A673 (cell line): Measurements from ENCODE around the gene SNED1. TPM values are rescaled to one million over a fixed set of nuclear protein-coding genes. Genes with fewer than 3 reads are reported as not detected.

Experiments used
- BruUV-seq: library from RNA; stranded (reverse); fragments of 400-500 nt; replicated peaks from 2 replicates; lab custom pipeline; 2021; lab: Mats Ljungman, UMichigan
- CTCF ChIA-PET: fragments of 300-600 bp; sonication (Branson Sonifier 250); formaldehyde crosslinking; loops from one replicate; lab custom pipeline; 2022; ENCODE audit warnings: antibody characterized with exemption; lab: Charles Lee
- POLR2A ChIA-PET: fragments of 300-600 bp; sonication (Branson Sonifier 250); formaldehyde crosslinking; loops from one replicate; lab custom pipeline; 2022; ENCODE audit warnings: antibody characterized with exemption; ENCODE audit not compliant: low non-redundant PET; lab: Charles Lee
- DNase-seq: peaks from one replicate; pipeline ENCODE4 v3.0.0-alpha.2; 2015; ENCODE audit warnings: low spot score
- H3K27ac ChIP-seq: fragments of 200-600 bp; sonication (generic); 2 replicates; pipeline ENCODE4 v1.5.1; 2016; ENCODE audit warnings: mixed run types, low read depth, mild to moderate bottlenecking, mixed read lengths, antibody characterized with exemption, low read length; ENCODE audit not compliant: poor library complexity, severe bottlenecking
- H3K27me3 ChIP-seq: fragments of 200-600 bp; sonication (generic); replicated peaks from 2 replicates; pipeline ENCODE4 v1.6.1; 2017; ENCODE audit warnings: mixed run types, low read depth, mild to moderate bottlenecking, mixed read lengths, antibody characterized with exemption, low read length; ENCODE audit not compliant: insufficient read depth, poor library complexity
- H3K36me3 ChIP-seq: fragments of 200-600 bp; sonication (generic); 2 replicates; pipeline ENCODE4 v1.6.1; 2016; ENCODE audit warnings: mixed run types, mild to moderate bottlenecking, mixed read lengths, antibody characterized with exemption, low read length; ENCODE audit not compliant: insufficient read depth, poor library complexity, severe bottlenecking
- H3K4me1 ChIP-seq: fragments of 200-600 bp; sonication (generic); 2 replicates; pipeline ENCODE4 v1.6.1; 2017; ENCODE audit warnings: mixed run types, mild to moderate bottlenecking, mixed read lengths, antibody characterized with exemption, low read length; ENCODE audit not compliant: insufficient read depth, poor library complexity, severe bottlenecking
- H3K4me3 ChIP-seq: fragments of 200-600 bp; sonication (generic); 2 replicates; pipeline ENCODE4 v1.5.1; 2016; ENCODE audit warnings: low read depth, mixed run types, mild to moderate bottlenecking, mixed read lengths, low read length; ENCODE audit not compliant: poor library complexity, severe bottlenecking
- H3K9me3 ChIP-seq: fragments of 200-600 bp; sonication (generic); 2 replicates; pipeline ENCODE4 v1.6.1; 2016; ENCODE audit warnings: mixed run types, low read depth, mild to moderate bottlenecking, mixed read lengths, antibody characterized with exemption, low read length; ENCODE audit not compliant: poor library complexity, severe bottlenecking
- EZH2 ChIP-seq: fragments of 200-600 bp; sonication (generic); IDR thresholded peaks from 2 replicates; pipeline ENCODE4 v1.6.1; 2017; ENCODE audit warnings: borderline replicate concordance, low read depth, mild to moderate bottlenecking, mixed read lengths, antibody characterized with exemption, low read length; ENCODE audit not compliant: poor library complexity, severe bottlenecking
- intact Hi-C: fragments of 100-400 bp; cut with micrococcal nuclease; formaldehyde crosslinking; loops from one replicate; pipeline ENCODE4 v1.10.0; 2022; ENCODE audit not compliant: unreplicated experiment
- total RNA-seq: library from RNA; stranded (reverse); gene quantifications from 2 replicates; pipeline ENCODE4 v1.2.3, GENCODE V29; 2021
- TF ChIP-seq, protein P1 (sequence below): fragments of 300-800, 200-600 bp; sonication (generic); conservative IDR thresholded peaks from 2 replicates; pipeline ENCODE4 v1.5.1; 2017; ENCODE audit warnings: low read depth, mild to moderate bottlenecking, antibody characterized with exemption, low read length, moderate library complexity, mixed read lengths

The SNED1 gene
- total RNA-seq, 1 experiment from 2014 or later: 3.0 TPM

DNA sequence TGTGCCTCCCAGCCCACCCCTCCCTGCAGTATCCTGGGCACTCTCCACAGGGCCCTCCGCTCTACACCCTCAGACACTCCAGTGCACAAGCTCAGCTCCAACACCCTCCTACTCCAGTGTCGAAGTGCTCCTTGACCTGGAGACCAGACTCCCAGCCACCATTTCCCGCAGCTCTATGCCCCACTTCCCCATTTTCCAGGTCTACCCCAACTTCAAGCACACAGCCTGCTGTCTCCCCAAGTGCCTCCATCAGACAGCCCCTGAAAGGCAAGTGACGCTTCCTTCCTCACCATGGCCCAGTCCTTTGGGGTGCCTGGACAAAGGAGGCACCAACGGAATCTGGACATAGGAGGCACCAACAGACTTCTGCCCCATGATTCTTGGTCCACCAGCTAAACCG, 143.6 kb downstream of the SNED1 start:
- TF ChIP-seq, protein P1, sequence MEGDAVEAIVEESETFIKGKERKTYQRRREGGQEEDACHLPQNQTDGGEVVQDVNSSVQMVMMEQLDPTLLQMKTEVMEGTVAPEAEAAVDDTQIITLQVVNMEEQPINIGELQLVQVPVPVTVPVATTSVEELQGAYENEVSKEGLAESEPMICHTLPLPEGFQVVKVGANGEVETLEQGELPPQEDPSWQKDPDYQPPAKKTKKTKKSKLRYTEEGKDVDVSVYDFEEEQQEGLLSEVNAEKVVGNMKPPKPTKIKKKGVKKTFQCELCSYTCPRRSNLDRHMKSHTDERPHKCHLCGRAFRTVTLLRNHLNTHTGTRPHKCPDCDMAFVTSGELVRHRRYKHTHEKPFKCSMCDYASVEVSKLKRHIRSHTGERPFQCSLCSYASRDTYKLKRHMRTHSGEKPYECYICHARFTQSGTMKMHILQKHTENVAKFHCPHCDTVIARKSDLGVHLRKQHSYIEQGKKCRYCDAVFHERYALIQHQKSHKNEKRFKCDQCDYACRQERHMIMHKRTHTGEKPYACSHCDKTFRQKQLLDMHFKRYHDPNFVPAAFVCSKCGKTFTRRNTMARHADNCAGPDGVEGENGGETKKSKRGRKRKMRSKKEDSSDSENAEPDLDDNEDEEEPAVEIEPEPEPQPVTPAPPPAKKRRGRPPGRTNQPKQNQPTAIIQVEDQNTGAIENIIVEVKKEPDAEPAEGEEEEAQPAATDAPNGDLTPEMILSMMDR: no peak
- Histone ChIP-seq H3K4me1 (no peaks in the 10 kb centered on the region), H3K4me3 (no peak overlapping the region), H3K27me3 (no peaks in the 10 kb centered on the region), H3K9me3 (no peaks in the 10 kb centered on the region), H3K27ac (no peak overlapping the region), H3K36me3 (peaks cover 14% of the 10 kb centered on the region)
- ChIA-PET POLR2A (no interaction called here), CTCF (no interaction called here)
- BruUV-seq: no TSS peak
- no peak for DNase-seq
- intact Hi-C loops: no loop called here

DNA sequence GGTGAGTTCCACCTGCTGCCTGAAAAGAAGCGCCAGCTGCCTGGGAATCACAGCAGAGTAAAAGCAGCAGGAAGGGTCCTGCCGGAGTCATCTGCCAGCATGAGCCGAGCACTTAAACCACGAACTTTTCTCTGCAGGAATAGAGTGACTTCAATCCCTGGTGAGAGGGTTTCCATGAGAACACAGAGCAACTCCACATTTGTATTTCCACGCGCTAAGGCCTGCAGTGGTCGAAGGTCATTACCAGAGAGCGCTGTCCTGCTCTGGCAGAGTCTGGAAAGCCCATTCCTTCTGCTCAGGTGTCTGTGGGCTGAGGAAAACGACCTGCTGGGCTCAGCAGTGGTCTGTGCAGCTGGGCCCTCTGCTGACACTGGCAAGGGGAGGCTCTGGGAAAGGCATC, 144.2 kb downstream of the SNED1 start:
- CTCF ChIA-PET: no interaction called here
- H3K4me3 ChIP-seq: no peak overlapping the region
- H3K27me3 ChIP-seq: no peaks in the 10 kb centered on the region
- TF ChIP-seq EZH2: no peak
- TF ChIP-seq, protein P1: no peak
- POLR2A ChIA-PET: no interaction called here
- no peaks in the 10 kb centered on the region for H3K4me1 ChIP-seq
- DNase-seq: no peak
- no peak overlapping the region for H3K27ac ChIP-seq
- intact Hi-C loops: no loop called here
- H3K9me3 ChIP-seq: no peaks in the 10 kb centered on the region
- BruUV-seq: no TSS peak
- H3K36me3 ChIP-seq: peaks cover 14% of the 10 kb centered on the region

Other genes starting within 250 kb of the SNED1 start
- 301 and 330 TPM in 2 replicates for gene KIF1A, start 178.4 kb upstream of the SNED1 start, total RNA-seq
- not detected in 2 replicates for gene AGXT, start 129.8 kb upstream of the SNED1 start, total RNA-seq
- gene MAB21L4, start 102.5 kb upstream of the SNED1 start, total RNA-seq: not detected in 2 replicates
- not detected in 2 replicates for gene CROCC2, start 92.3 kb upstream of the SNED1 start, total RNA-seq
- gene MTERF4, start 103.7 kb downstream of the SNED1 start, total RNA-seq: 39.4 and 39.8 TPM in 2 replicates
- gene PASK, start 150.9 kb downstream of the SNED1 start, total RNA-seq: 59.4 and 74.3 TPM in 2 replicates
- gene PPP1R7, start 151.8 kb downstream of the SNED1 start, total RNA-seq: 70.7 and 76.5 TPM in 2 replicates
- 0.45 and 0.96 TPM in 2 replicates for gene ANO7, start 190.1 kb downstream of the SNED1 start, total RNA-seq